ENCODE data around the gene TSPAN13. TPM values are rescaled to one million over a fixed set of nuclear protein-coding genes. Genes with fewer than 3 reads are reported as not detected.
A peak's percentile ranks its signal among the peaks of the same experiment; 100 is the strongest.

Gene TSPAN13
- polyA plus RNA-seq, 1 donor (not counting 4 experiments of a cell fraction or from before 2014, with no cell fraction given) = 21.6 TPM

GRCh38 chr7:16795624-16796023 lies 42.1 kb downstream of the TSPAN13 start:
- Histone ChIP-seq H3K9ac (ENCODE audit: control insufficient read depth, extremely low read depth, insufficient read depth, low read length) (no peak overlapping the region), H3K4me1 (ENCODE audit: control insufficient read depth, extremely low read depth, insufficient read depth, low read length) (peaks cover 4% of the 10 kb centered on the region), H3K4me2 (ENCODE audit: control insufficient read depth, extremely low read depth, insufficient read depth, low read depth, low read length) (no peak overlapping the region), H3K79me2 (ENCODE audit: control insufficient read depth, insufficient read depth, low read length) (no peaks in the 10 kb centered on the region), H3K9me1 (ENCODE audit: control insufficient read depth, extremely low read depth, insufficient read depth, low read length) (no peaks in the 10 kb centered on the region), H3K36me3 (ENCODE audit: control insufficient read depth in 2 of 2, extremely low read depth in 1 of 2, insufficient read depth in 2 of 2, low read length in 2 of 2) (no peaks in the 10 kb centered on the region), H3K9me3 (ENCODE audit: control insufficient read depth, low read depth, low read length) (no peaks in the 10 kb centered on the region), H3K27ac (ENCODE audit: control insufficient read depth, insufficient read depth, low read length) (no peak overlapping the region), H4K20me1 (ENCODE audit: control insufficient read depth, extremely low read depth, insufficient read depth, low read length) (no peaks in the 10 kb centered on the region), H2AFZ (ENCODE audit: control insufficient read depth, low read length) (no peak overlapping the region), H3K4me3 (ENCODE audit: control insufficient read depth in 2 of 3, extremely low read depth in 1 of 3, insufficient read depth in 2 of 3, low read depth in 1 of 3, low read length in 3 of 3) (no peak overlapping the region), H3K27me3 (ENCODE audit: control insufficient read depth, extremely low read depth, insufficient read depth, low read length) (no peaks in the 10 kb centered on the region)
- DNase-seq (ENCODE audit: low read depth, low spot score) (no peak), FAIRE-seq (no peak)
- TF ChIP-seq CTCF (optimal IDR thresholded peaks at IDR 0.05 in 1 of 3, IDR thresholded peaks at IDR 0.05 in 1 of 3, conservative IDR thresholded peaks at IDR 0.05 in 1 of 3; ENCODE audit: extremely low read depth in 1 of 3, insufficient read depth in 2 of 3, low read length in 3 of 3) = no peak
- TF ChIP-seq EZH2 (IDR thresholded peaks at IDR 0.05; ENCODE audit: low read length) = no peak
- dilution Hi-C loops (cut with MboI; ENCODE audit: extremely low pct_ligation_motif_present, low sequenced_read_pairs) = no loop called here

GRCh38 chr7:16801111-16801542 lies 47.6 kb downstream of the TSPAN13 start:
- H2AFZ ChIP-seq (ENCODE audit: control insufficient read depth, low read length) = no peak overlapping the region
- H3K9me1 ChIP-seq (ENCODE audit: control insufficient read depth, extremely low read depth, insufficient read depth, low read length) = no peaks in the 10 kb centered on the region
- H3K36me3 ChIP-seq (ENCODE audit: control insufficient read depth in 2 of 2, extremely low read depth in 1 of 2, insufficient read depth in 2 of 2, low read length in 2 of 2) = no peaks in the 10 kb centered on the region
- no peak overlapping the region for H3K9ac ChIP-seq (ENCODE audit: control insufficient read depth, extremely low read depth, insufficient read depth, low read length)
- no peak overlapping the region for H3K4me3 ChIP-seq (ENCODE audit: control insufficient read depth in 2 of 3, extremely low read depth in 1 of 3, insufficient read depth in 2 of 3, low read depth in 1 of 3, low read length in 3 of 3)
- H3K4me1 ChIP-seq (ENCODE audit: control insufficient read depth, extremely low read depth, insufficient read depth, low read length) = peaks cover 27% of the 10 kb centered on the region
- H3K9me3 ChIP-seq (ENCODE audit: control insufficient read depth, low read depth, low read length) = no peaks in the 10 kb centered on the region
- H3K27ac ChIP-seq (ENCODE audit: control insufficient read depth, insufficient read depth, low read length) = no peak overlapping the region
- no peak overlapping the region for H3K4me2 ChIP-seq (ENCODE audit: control insufficient read depth, extremely low read depth, insufficient read depth, low read depth, low read length)
- FAIRE-seq (peak; percentile 68), DNase-seq (ENCODE audit: low read depth, low spot score) (peak; percentile 63)
- dilution Hi-C loops (cut with MboI; ENCODE audit: extremely low pct_ligation_motif_present, low sequenced_read_pairs) = no loop called here
- no peak for TF ChIP-seq EZH2 (IDR thresholded peaks at IDR 0.05; ENCODE audit: low read length)
- TF ChIP-seq CTCF (optimal IDR thresholded peaks at IDR 0.05 in 1 of 3, IDR thresholded peaks at IDR 0.05 in 1 of 3, conservative IDR thresholded peaks at IDR 0.05 in 1 of 3; ENCODE audit: extremely low read depth in 1 of 3, insufficient read depth in 2 of 3, low read length in 3 of 3) = peak in 2 of 3 experiments; percentile 41 to 44
- H3K27me3 ChIP-seq (ENCODE audit: control insufficient read depth, extremely low read depth, insufficient read depth, low read length) = no peaks in the 10 kb centered on the region
- no peaks in the 10 kb centered on the region for H4K20me1 ChIP-seq (ENCODE audit: control insufficient read depth, extremely low read depth, insufficient read depth, low read length)
- no peaks in the 10 kb centered on the region for H3K79me2 ChIP-seq (ENCODE audit: control insufficient read depth, insufficient read depth, low read length)
